SK-N-SH treated with all-trans-retinoic acid at 6 μM for 48 hours (cell line): ENCODE measurements around the gene TLE4.
A peak's percentile ranks its signal among the peaks of the same experiment; 100 is the strongest.

Experiments used
- ATAC-seq: fragments of 200-7000 bp; cut with Tn5 transposase; 3 replicates; pipeline ENCODE4 v1.9.1; 2020; ENCODE audit warnings: mild to moderate bottlenecking, moderate library complexity
- ARNTL ChIP-seq: fragments of 450-650 bp; formaldehyde crosslinking; IDR thresholded peaks from 2 replicates; pipeline ENCODE4 v1.5.0; 2020; ENCODE audit warnings: low read depth, mild to moderate bottlenecking, moderate library complexity, borderline replicate concordance
- BACH2 ChIP-seq: fragments of 250-450 bp; sonication (Bioruptor Pico); IDR thresholded peaks from 2 replicates; pipeline ENCODE4 v1.9.0; 2021; ENCODE audit warnings: mild to moderate bottlenecking, borderline replicate concordance
- CSDC2 ChIP-seq: fragments of 250-450 bp; sonication (Bioruptor Pico); IDR thresholded peaks from 2 replicates; pipeline ENCODE4 v1.5.0; 2020; ENCODE audit warnings: mild to moderate bottlenecking, moderate library complexity
- ESRRG ChIP-seq: fragments of 250-450 bp; sonication (Bioruptor Pico); IDR thresholded peaks from 2 replicates; pipeline ENCODE4 v1.6.1; 2021; ENCODE audit warnings: mild to moderate bottlenecking
- GLIS3 ChIP-seq: fragments of 250-450 bp; sonication (Bioruptor Pico); IDR thresholded peaks from 2 replicates; pipeline ENCODE4 v1.5.0; 2020; ENCODE audit warnings: mild to moderate bottlenecking, moderate library complexity
- ISL1 ChIP-seq: fragments of 250-450 bp; sonication (Bioruptor Pico); IDR thresholded peaks from 2 replicates; pipeline ENCODE4 v2.1.2; 2022; ENCODE audit warnings: mild to moderate bottlenecking, moderate library complexity
- PPARA ChIP-seq: fragments of 250-450 bp; sonication (Bioruptor Pico); IDR thresholded peaks from 2 replicates; pipeline ENCODE4 v1.5.0; 2020; ENCODE audit warnings: mild to moderate bottlenecking, borderline replicate concordance
- RARB ChIP-seq: fragments of 250-450 bp; sonication (Bioruptor Pico); IDR thresholded peaks from 2 replicates; pipeline ENCODE4 v1.8.0; 2021; ENCODE audit warnings: mild to moderate bottlenecking, moderate library complexity
- SNAI2 ChIP-seq: fragments of 250-450 bp; sonication (Bioruptor Pico); IDR thresholded peaks from 2 replicates; pipeline ENCODE4 v1.5.0; 2020; ENCODE audit warnings: mild to moderate bottlenecking, moderate library complexity
- TCF4 ChIP-seq: fragments of 250-450 bp; sonication (Bioruptor Pico); IDR thresholded peaks from 2 replicates; pipeline ENCODE4 v1.8.0; 2021; ENCODE audit warnings: mild to moderate bottlenecking, moderate library complexity, borderline replicate concordance
- TOX ChIP-seq: fragments of 250-450 bp; sonication (Bioruptor Pico); IDR thresholded peaks from 2 replicates; pipeline ENCODE4 v1.8.0; 2021; ENCODE audit warnings: mild to moderate bottlenecking, moderate library complexity, borderline replicate concordance
- ZFP3 ChIP-seq: fragments of 250-450 bp; sonication (Bioruptor Pico); IDR thresholded peaks from 2 replicates; pipeline ENCODE4 v1.5.0; 2020; ENCODE audit warnings: mild to moderate bottlenecking, moderate library complexity
- ZNF565 ChIP-seq: fragments of 450-650 bp; formaldehyde crosslinking; conservative IDR thresholded peaks from 2 replicates; pipeline ENCODE4 v1.5.0; 2020; ENCODE audit warnings: low read depth, mild to moderate bottlenecking, moderate library complexity
- ZNF70 ChIP-seq: fragments of 450-650 bp; formaldehyde crosslinking; IDR thresholded peaks from 2 replicates; pipeline ENCODE4 v1.5.0; 2020; ENCODE audit warnings: mild to moderate bottlenecking, moderate library complexity
- ZNF8 ChIP-seq: fragments of 450-650 bp; formaldehyde crosslinking; IDR thresholded peaks from 2 replicates; pipeline ENCODE4 v1.5.0; 2020; ENCODE audit warnings: mild to moderate bottlenecking, moderate library complexity
- TF ChIP-seq, protein P1 (sequence below): fragments of 250-450 bp; sonication (Bioruptor Pico); IDR thresholded peaks from 2 replicates; pipeline ENCODE4 v1.5.1; 2020; ENCODE audit warnings: low read depth, mild to moderate bottlenecking, moderate library complexity
- TF ChIP-seq, protein P2 (sequence below): fragments of 250-450 bp; sonication (Bioruptor Pico); IDR thresholded peaks from 2 replicates; pipeline ENCODE4 v1.5.0; 2020; ENCODE audit warnings: mild to moderate bottlenecking, moderate library complexity
- TF ChIP-seq, protein P3 (sequence below): fragments of 250-450 bp; sonication (Bioruptor Pico); IDR thresholded peaks from 2 replicates; pipeline ENCODE4 v1.8.0; 2020; ENCODE audit warnings: mild to moderate bottlenecking, moderate library complexity, borderline replicate concordance
- TF ChIP-seq, protein P4 (sequence below): fragments of 250-450 bp; sonication (Bioruptor Pico); IDR thresholded peaks from 2 replicates; pipeline ENCODE4 v1.5.1; 2021; ENCODE audit warnings: mild to moderate bottlenecking, moderate library complexity

Gene TLE4

DNA sequence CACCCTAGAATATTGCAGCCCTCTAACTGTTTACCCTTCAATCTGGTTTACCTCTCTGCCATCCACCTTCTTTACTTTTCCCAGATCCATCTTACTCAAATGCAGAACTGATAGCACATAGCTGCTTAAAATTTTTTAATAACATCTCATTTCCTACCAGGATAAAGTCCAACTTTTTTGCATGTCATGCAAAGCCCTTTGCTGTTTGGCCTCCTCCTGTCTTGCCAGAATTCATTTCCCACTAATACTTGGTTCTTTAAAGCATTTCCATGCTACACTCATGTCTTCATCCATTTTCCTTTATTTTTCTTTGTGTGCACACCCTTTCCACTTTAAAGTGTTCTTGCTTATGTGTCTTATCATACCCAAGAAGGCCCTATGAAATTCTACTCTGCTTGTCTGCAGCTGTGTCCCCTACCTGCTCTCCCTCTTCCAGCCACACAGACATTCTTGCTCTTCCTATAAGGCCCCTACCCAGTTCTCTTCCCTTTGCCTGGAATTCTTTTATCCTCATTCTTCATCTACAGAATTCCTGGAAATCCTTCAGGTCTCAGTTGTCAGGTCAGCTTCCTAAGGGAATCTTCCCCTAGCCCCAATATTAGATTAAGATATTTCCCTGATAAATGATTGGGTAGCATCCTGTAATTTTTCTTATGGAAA is 50.3 kb downstream of the TLE4 start:
- TF ChIP-seq, protein P1, sequence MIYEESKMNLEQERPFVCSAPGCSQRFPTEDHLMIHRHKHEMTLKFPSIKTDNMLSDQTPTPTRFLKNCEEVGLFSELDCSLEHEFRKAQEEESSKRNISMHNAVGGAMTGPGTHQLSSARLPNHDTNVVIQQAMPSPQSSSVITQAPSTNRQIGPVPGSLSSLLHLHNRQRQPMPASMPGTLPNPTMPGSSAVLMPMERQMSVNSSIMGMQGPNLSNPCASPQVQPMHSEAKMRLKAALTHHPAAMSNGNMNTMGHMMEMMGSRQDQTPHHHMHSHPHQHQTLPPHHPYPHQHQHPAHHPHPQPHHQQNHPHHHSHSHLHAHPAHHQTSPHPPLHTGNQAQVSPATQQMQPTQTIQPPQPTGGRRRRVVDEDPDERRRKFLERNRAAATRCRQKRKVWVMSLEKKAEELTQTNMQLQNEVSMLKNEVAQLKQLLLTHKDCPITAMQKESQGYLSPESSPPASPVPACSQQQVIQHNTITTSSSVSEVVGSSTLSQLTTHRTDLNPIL (CRISPR knock-in tag), result no peak
- TF ChIP-seq ZNF565 (CRISPR knock-in tag), result no peak
- no peak for TF ChIP-seq ESRRG (CRISPR knock-in tag)
- TF ChIP-seq BACH2 (CRISPR knock-in tag), result no peak
- TF ChIP-seq TOX, result no peak
- TF ChIP-seq, protein P2, sequence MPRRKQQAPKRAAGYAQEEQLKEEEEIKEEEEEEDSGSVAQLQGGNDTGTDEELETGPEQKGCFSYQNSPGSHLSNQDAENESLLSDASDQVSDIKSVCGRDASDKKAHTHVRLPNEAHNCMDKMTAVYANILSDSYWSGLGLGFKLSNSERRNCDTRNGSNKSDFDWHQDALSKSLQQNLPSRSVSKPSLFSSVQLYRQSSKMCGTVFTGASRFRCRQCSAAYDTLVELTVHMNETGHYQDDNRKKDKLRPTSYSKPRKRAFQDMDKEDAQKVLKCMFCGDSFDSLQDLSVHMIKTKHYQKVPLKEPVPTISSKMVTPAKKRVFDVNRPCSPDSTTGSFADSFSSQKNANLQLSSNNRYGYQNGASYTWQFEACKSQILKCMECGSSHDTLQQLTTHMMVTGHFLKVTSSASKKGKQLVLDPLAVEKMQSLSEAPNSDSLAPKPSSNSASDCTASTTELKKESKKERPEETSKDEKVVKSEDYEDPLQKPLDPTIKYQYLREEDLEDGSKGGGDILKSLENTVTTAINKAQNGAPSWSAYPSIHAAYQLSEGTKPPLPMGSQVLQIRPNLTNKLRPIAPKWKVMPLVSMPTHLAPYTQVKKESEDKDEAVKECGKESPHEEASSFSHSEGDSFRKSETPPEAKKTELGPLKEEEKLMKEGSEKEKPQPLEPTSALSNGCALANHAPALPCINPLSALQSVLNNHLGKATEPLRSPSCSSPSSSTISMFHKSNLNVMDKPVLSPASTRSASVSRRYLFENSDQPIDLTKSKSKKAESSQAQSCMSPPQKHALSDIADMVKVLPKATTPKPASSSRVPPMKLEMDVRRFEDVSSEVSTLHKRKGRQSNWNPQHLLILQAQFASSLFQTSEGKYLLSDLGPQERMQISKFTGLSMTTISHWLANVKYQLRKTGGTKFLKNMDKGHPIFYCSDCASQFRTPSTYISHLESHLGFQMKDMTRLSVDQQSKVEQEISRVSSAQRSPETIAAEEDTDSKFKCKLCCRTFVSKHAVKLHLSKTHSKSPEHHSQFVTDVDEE (CRISPR knock-in tag), result no peak
- TF ChIP-seq ZNF8 (CRISPR knock-in tag), result no peak
- no peak for TF ChIP-seq CSDC2 (CRISPR knock-in tag)
- TF ChIP-seq GLIS3, result no peak
- TF ChIP-seq RARB (CRISPR knock-in tag), result no peak
- peak; percentile 36 for ATAC-seq

DNA sequence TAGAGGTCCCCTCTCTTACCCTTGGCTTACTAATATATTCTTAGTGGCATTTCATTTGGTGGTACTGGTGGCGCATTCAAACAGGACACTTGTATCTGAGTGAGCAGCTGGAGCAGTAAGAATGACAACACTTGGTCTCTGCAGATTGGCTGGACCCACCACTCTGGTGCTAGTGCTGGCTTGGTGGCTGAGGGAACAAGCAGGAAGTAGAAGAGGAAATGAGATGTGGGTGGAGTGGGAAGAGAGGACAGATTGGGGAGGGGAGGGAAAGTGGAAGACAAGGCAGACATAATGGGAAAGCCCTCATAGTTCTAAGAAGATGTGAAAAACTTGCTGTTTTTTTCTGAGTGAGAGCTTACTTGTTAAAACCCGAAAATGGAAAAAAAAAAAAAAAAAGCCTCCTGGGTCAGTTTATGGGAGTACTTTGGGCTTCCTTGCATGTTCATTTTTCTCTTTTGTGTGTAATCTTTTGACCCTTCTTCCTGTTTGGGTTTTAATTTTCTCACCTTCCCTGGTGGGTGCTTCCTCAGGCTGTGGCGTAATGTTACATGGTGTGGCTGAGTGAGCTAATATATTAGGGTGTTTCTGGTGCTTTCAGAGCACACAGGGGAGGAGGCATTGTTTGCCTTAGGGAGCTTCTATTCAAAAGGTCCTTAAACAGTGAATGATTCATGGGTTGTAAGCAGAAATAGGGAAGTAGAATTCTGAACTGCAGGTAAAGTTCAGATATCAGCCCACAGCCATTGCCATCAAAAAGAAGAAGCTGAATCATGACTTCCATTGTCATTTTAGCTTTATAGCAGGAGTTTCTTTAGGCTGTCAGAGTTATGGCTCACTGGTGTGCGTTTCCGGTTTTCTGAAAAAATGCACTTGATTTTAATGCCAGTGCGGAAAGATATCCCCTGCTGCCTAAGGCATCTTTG is 52.3 kb downstream of the TLE4 start:
- ATAC-seq, result no peak
- TF ChIP-seq GLIS3 (no peak), TCF4 (CRISPR knock-in tag) (no peak), ISL1 (CRISPR knock-in tag) (no peak), ZNF70 (CRISPR knock-in tag) (no peak), ZNF8 (CRISPR knock-in tag) (no peak), RARB (CRISPR knock-in tag) (no peak), ARNTL (CRISPR knock-in tag) (no peak), ZFP3 (CRISPR knock-in tag) (no peak), PPARA (no peak)
- TF ChIP-seq, protein P3, sequence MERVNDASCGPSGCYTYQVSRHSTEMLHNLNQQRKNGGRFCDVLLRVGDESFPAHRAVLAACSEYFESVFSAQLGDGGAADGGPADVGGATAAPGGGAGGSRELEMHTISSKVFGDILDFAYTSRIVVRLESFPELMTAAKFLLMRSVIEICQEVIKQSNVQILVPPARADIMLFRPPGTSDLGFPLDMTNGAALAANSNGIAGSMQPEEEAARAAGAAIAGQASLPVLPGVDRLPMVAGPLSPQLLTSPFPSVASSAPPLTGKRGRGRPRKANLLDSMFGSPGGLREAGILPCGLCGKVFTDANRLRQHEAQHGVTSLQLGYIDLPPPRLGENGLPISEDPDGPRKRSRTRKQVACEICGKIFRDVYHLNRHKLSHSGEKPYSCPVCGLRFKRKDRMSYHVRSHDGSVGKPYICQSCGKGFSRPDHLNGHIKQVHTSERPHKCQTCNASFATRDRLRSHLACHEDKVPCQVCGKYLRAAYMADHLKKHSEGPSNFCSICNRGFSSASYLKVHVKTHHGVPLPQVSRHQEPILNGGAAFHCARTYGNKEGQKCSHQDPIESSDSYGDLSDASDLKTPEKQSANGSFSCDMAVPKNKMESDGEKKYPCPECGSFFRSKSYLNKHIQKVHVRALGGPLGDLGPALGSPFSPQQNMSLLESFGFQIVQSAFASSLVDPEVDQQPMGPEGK (CRISPR knock-in tag), result no peak

DNA sequence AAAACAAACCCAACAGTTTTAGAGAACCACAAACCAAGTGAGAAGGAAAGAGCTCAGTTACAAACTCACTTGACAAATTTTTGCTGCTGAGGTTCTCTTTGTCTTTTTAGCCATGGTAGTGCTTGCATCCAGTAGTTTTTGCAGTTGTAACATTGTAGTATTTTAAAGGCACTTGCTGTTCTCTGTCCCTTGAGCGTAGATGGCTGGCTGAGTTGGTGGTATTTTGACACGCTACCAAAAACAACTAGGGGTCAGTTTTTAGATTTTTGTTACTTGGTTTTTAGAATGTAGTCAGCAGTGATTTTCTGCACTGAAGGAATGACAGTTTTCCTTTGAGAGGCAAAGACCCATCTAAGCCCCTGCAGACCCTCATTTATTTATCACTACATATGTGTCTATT is 58.0 kb downstream of the TLE4 start:
- TF ChIP-seq BACH2 (CRISPR knock-in tag) (no peak), ISL1 (CRISPR knock-in tag) (no peak), SNAI2 (no peak), ZNF565 (CRISPR knock-in tag) (no peak), RARB (CRISPR knock-in tag) (no peak), ARNTL (CRISPR knock-in tag) (no peak)
- TF ChIP-seq, protein P4, sequence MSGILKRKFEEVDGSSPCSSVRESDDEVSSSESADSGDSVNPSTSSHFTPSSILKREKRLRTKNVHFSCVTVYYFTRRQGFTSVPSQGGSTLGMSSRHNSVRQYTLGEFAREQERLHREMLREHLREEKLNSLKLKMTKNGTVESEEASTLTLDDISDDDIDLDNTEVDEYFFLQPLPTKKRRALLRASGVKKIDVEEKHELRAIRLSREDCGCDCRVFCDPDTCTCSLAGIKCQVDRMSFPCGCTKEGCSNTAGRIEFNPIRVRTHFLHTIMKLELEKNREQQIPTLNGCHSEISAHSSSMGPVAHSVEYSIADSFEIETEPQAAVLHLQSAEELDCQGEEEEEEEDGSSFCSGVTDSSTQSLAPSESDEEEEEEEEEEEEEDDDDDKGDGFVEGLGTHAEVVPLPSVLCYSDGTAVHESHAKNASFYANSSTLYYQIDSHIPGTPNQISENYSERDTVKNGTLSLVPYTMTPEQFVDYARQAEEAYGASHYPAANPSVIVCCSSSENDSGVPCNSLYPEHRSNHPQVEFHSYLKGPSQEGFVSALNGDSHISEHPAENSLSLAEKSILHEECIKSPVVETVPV, result no peak
- TF ChIP-seq, protein P1 (CRISPR knock-in tag), result no peak
- TF ChIP-seq, protein P3 (CRISPR knock-in tag), result no peak
- ATAC-seq, result no peak
